CD4-positive, alpha-beta T cell treated with Interleukin-6 for 4 hours (primary cell): ENCODE results near the gene IGHMBP2.
"Not testable (repeated sequence)": the region's sequence is repeated elsewhere in the genome, so short reads cannot be mapped to it uniquely, and the experiment has no call there.

Source experiments
- DNase-seq: peaks from one replicate; pipeline ENCODE4 v3.0.0-alpha.2; 2020; ENCODE audit warnings: mixed read lengths

Gene IGHMBP2

GRCh38 chr11:68903288-68904247 is at the start of gene IGHMBP2, which contains the start of gene MRPL21:
TSS of gene IGHMBP2 (plus strand) at chr11:68903891. CDS start at chr11:68903953, 62 bp downstream.
TSS of gene MRPL21 (minus strand) at chr11:68903832. CDS start at chr11:68903810, 22 bp downstream.
- peak; percentile 83 for DNase-seq

GRCh38 chr11:68854273-68854958 is 49.3 kb upstream of the IGHMBP2 start:
- no peak for DNase-seq

DNA sequence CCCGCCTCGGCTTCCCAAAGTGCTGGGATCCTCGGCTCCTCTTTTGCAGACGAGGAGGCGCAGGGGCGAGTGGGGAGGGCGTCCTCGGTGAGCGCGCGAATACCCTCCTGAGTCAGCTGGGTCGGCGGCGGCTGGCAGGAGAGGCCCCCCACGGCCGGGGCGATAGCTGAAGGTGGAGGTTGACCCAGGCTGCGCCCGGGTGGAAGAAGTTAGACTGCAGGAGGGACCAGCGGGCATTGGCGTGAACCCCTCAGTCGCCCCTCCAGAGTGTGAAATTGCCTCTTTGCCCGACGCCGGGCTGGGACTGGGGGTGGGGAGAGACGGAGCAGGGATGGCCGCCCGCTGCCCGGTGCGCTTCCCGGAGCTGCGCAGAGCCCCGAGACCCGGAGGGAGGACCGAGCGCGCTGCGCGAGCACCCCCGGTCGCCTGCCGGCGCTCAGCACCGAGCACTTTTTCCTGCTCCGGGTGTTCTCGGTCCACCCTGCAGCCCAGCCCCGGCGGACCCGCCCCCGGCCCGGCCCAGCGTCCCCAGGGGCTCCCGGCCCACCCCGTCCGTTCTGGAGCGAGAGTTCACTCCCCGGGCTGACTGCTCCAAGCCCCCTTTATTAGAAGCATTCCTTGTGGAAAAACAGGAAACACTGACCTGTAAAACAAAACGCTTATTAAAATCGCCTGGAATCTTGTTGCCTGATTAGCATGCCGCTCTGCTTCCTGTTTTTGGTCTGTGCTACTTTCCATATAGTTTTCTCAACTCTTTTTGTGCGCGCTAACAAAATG is 48.3 kb upstream of the IGHMBP2 start:
- peak; percentile 20 for DNase-seq

DNA sequence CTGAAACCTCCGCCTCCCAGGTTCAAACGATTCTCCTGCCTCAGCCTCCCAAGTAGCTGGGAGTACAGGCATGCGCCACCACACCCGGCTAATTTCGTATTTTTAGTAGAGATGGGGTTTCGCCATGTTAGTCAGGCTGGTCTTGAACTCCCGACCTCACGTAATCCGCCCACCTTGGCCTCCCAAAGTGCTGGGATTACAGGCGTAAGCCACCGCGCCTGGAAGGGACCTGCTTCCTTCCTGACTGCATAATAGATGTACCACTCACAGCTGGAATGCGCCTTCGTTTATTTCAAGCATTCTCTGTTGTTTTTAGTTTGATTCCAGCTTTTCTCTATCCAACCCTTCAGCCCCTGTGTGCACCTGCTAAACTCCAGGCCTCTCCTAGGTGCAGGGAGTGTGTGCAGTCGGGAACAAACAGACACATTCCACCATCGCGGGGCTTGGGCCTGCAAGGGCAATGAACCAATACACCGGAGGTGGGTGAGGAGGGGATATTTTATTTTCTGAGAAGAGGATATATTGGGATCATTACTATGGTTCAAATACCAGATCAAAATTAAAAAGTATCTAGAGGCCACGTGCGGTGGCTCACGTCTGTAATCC is 47.2 kb upstream of the IGHMBP2 start:
- DNase-seq: not testable (repeated sequence)

DNA sequence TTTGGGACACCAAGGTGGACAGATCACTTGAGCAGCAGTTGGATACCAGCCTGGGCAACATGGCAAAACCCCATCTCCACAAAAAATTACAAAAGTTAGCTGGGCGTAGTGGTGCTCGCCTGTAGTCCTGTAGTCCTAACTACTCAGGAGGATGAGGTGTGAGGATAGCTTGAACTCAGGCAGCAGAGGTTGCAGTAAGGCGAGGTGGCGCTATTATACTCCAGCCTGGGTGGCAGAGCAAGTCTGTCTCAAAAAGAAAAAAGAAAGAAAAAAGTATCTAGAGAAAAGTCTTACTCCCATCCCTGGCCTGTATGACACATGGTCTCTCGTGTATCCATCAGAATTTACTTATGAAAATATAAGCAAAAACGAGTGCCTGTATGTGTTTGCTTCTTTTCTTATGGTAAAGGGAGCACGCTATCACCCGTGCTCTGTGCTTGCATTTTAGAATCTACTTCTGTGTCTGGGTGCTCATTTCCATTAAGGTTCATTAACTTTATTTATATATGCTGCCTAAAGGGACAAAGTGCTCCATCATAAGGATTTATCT is 46.6 kb upstream of the IGHMBP2 start:
- DNase-seq: no peak

DNA sequence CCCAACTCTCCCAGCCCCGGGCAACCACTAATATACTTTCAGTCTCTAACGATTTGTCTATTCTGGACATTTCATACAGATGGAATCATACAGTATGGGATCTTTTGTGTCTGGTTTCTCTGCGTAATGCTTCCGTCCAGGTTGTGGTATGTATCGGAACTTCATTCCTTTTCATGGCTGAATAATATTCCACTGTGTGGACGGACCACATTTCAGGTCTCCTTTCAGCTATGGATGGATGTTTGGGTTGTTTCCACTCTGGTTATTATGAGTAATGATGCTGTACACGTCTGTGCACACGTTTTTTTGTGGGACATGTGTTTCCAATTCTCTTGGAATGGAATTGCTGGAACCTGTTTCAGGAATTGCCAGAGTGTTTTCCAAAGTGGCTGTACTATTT is 44.6 kb upstream of the IGHMBP2 start:
- DNase-seq: no peak

DNA sequence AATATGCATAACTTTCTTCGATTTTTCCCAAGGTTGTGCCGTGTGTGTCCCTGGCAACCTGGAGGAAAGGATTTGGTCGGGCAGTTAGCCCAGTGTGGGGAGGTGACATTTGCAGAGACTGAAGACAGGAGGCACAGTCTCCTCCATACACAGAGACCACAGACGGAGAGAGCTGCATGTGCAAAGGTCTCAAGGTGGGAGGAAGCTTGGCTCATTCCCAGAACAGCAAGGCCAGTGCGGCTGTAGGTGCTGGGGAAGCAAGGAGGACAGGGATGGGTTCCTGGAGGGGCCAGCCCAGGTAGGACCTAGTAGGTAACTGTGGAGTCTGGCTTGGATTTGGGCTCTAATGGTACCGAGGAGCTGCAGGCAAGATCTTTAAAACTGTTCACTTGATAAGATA is 41.3 kb upstream of the IGHMBP2 start:
- DNase-seq: no peak

GRCh38 chr11:68863553-68864265 is 40.0 kb upstream of the IGHMBP2 start:
- DNase-seq: no peak

- no peak for DNase-seq
These were observed 38.5 kb upstream of the IGHMBP2 start for GRCh38 chr11:68865241-68865640.

DNA sequence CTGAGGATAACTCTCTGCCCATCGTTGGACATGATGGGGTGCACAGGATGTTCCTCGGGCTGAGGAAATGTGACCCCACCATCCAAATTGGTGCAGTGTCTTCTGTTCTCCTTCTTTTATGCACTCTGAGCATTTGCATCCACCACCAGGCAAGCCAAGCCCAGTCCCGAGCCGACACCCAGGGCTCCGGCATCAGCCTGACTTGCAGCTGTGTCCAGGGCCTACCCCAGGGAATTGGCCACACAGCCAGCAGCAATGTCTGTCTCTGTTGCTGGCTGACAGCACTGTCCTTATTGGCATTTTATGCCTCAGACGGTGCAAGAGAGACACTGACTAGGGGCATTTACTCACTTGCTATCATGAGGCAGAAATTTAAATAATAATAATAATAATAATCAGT is 36.6 kb upstream of the IGHMBP2 start:
- no peak for DNase-seq

- DNase-seq: no peak
These were observed 35.4 kb upstream of the IGHMBP2 start for GRCh38 chr11:68868221-68868835.

GRCh38 chr11:68870470-68870869 is 33.2 kb upstream of the IGHMBP2 start:
- DNase-seq: no peak

DNA sequence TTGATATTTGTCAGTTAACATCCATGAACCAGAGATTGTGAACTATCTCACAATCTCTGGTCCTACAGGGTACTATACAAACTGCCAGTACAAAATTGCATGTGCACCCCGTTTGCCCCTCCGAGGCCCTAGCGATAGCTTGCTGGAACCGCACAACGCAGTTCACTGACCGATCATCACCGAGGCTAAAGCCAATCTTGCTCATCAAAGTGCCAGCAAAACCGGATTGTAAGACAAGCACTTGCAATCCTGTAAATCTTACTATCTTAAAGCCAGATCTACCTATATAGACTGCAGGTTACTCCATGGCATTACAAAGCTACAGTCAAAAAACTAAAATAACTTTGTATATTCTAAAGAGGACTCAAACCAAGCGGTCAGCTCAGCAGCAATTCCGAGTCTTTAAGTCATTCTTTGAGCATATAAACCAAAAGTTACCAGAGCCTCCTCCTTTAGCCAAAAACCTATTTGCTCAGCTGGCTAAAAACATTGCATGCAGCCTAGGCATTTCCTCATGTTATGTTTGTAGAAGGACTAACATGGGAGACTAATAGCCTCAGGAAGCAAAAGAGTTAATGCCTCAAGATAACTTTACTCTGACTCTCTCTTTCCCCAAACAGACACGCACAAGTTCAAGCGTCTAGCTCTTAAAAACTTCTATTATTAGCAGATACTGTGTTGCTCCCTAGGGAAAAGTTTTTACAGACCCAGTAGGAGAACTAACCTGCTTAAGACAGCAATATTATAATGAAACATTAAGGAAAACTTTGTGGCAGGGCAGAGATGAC is 31.3 kb upstream of the IGHMBP2 start:
- DNase-seq: no peak

GRCh38 chr11:68878022-68878421 is 25.7 kb upstream of the IGHMBP2 start:
- DNase-seq: no peak

DNA sequence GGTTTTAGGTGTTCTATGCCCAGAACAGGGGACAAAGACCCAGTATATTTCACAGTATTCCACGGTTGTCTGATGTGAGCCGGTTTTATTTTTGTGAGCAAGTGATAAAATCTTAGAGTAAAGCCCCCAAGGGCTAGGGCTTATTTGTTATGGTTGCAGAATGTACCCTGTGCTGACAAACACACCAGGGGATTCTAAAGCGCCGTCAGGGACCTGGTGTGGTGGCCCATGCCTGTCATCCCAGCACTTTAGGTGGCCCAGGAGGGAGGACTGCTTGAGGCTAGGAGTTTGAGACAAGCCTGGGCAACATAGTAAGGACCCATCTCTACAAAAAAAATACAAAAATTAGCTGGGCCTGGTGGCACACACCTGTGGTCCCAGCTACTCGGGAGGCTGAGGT is 22.8 kb upstream of the IGHMBP2 start:
- no peak for DNase-seq

- DNase-seq: no peak
These were observed 22.4 kb upstream of the IGHMBP2 start for GRCh38 chr11:68881320-68881719.

GRCh38 chr11:68882391-68882790 is 21.3 kb upstream of the IGHMBP2 start:
- DNase-seq: no peak

DNA sequence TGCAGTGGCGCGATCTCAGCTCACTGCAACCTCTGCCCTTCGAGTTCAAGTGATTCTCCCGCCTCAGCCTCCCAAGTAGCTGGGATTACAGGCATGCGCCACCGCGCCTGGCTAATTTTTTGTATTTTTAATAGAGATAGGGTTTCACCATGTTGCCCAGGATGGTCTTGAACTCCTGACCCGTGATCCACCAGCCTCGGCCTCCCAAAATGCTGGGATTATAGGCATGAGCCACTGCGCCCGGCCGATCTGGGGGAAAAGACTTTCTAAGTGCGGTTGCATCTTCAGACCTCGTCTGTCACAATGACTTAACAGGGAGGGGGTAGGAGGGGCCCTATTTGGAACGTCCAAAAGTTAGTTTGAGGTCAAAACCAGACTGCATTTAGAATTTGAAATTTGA is 18.9 kb upstream of the IGHMBP2 start:
- not testable (repeated sequence) for DNase-seq

GRCh38 chr11:68889948-68890446 is 13.7 kb upstream of the IGHMBP2 start:
- peak; percentile 9 for DNase-seq
